ENCODE measurements around the gene DAPP1.

The DAPP1 gene

GRCh38 chr4:99863804-99864203, 47.2 kb downstream of the DAPP1 start:
- H3K36me3 ChIP-seq (ENCODE audit: control insufficient read depth in 1 of 2, insufficient read depth in 2 of 2, low read length in 2 of 2), result no peaks in the 10 kb centered on the region

GRCh38 chr4:99868126-99868596, 51.5 kb downstream of the DAPP1 start:
- no peaks in the 10 kb centered on the region for H3K27me3 ChIP-seq (ENCODE audit: control insufficient read depth in 1 of 2, insufficient read depth in 2 of 2, low read length in 2 of 2)
- H3K27ac ChIP-seq (ENCODE audit: low read depth, low read length), result no peak overlapping the region
- no peak overlapping the region for H3K9ac ChIP-seq (ENCODE audit: low read depth in 1 of 2, low read length in 2 of 2)
- no peaks in the 10 kb centered on the region for H3K36me3 ChIP-seq (ENCODE audit: control insufficient read depth in 1 of 2, insufficient read depth in 2 of 2, low read length in 2 of 2)
- H3K9me3 ChIP-seq (ENCODE audit: control insufficient read depth in 1 of 2, low read length in 2 of 2), result no peaks in the 10 kb centered on the region
- H3K4me3 ChIP-seq (ENCODE audit: low read depth in 1 of 2, low read length in 2 of 2), result no peak overlapping the region
- no peaks in the 10 kb centered on the region for H3K4me1 ChIP-seq (ENCODE audit: control insufficient read depth in 1 of 2, insufficient read depth in 2 of 2, low read length in 2 of 2)

More at GRCh38 chr4:99863804-99864203, 47.2 kb downstream of the DAPP1 start:
- H3K27me3 ChIP-seq (ENCODE audit: control insufficient read depth in 1 of 2, insufficient read depth in 2 of 2, low read length in 2 of 2), result no peaks in the 10 kb centered on the region
- H3K27ac ChIP-seq (ENCODE audit: low read depth, low read length), result no peak overlapping the region
- no peaks in the 10 kb centered on the region for H3K9me3 ChIP-seq (ENCODE audit: control insufficient read depth in 1 of 2, low read length in 2 of 2)
- H3K4me3 ChIP-seq (ENCODE audit: low read depth in 1 of 2, low read length in 2 of 2), result no peak overlapping the region
- H3K9ac ChIP-seq (ENCODE audit: low read depth in 1 of 2, low read length in 2 of 2), result no peak overlapping the region
- no peaks in the 10 kb centered on the region for H3K4me1 ChIP-seq (ENCODE audit: control insufficient read depth in 1 of 2, insufficient read depth in 2 of 2, low read length in 2 of 2)

DNA sequence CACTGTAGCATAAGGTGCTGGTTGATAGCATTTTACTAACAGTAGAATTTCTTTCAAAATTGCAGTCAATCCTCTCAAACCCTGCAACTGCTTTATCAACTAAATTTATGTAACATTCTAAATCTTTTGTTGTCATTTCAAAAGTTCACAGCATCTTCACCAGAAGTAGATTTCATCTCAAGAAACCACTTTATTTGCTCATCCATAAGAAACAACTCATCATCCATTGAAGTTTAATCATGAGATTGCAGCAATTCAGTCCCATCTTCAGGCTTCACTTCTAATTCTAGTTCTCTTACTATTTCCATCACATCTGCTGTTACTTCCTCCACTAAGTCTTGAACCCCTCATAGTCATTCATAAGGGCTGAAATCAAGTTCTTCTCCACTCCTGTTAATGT, 55.9 kb downstream of the DAPP1 start:
- H3K36me3 ChIP-seq (ENCODE audit: control insufficient read depth in 1 of 2, insufficient read depth in 2 of 2, low read length in 2 of 2), result peaks cover 0 to 4% of the 10 kb centered on the region in 2 donors
- H3K9ac ChIP-seq (ENCODE audit: low read depth in 1 of 2, low read length in 2 of 2), result no peak overlapping the region
- no peak overlapping the region for H3K4me3 ChIP-seq (ENCODE audit: low read depth in 1 of 2, low read length in 2 of 2)
- no peaks in the 10 kb centered on the region for H3K9me3 ChIP-seq (ENCODE audit: control insufficient read depth in 1 of 2, low read length in 2 of 2)
- no peak overlapping the region for H3K27ac ChIP-seq (ENCODE audit: low read depth, low read length)
- H3K4me1 ChIP-seq (ENCODE audit: control insufficient read depth in 1 of 2, insufficient read depth in 2 of 2, low read length in 2 of 2), result no peaks in the 10 kb centered on the region
- no peaks in the 10 kb centered on the region for H3K27me3 ChIP-seq (ENCODE audit: control insufficient read depth in 1 of 2, insufficient read depth in 2 of 2, low read length in 2 of 2)

- Histone ChIP-seq H3K27ac (ENCODE audit: low read depth, low read length) (no peak overlapping the region), H3K9me3 (ENCODE audit: control insufficient read depth in 1 of 2, low read length in 2 of 2) (no peaks in the 10 kb centered on the region), H3K36me3 (ENCODE audit: control insufficient read depth in 1 of 2, insufficient read depth in 2 of 2, low read length in 2 of 2) (peaks cover 14 to 18% of the 10 kb centered on the region in 2 donors), H3K27me3 (ENCODE audit: control insufficient read depth in 1 of 2, insufficient read depth in 2 of 2, low read length in 2 of 2) (no peaks in the 10 kb centered on the region), H3K4me1 (ENCODE audit: control insufficient read depth in 1 of 2, insufficient read depth in 2 of 2, low read length in 2 of 2) (no peaks in the 10 kb centered on the region), H3K4me3 (ENCODE audit: low read depth in 1 of 2, low read length in 2 of 2) (no peak overlapping the region), H3K9ac (ENCODE audit: low read depth in 1 of 2, low read length in 2 of 2) (no peak overlapping the region)
These were observed 58.4 kb downstream of the DAPP1 start for GRCh38 chr4:99875071-99875470.

DNA sequence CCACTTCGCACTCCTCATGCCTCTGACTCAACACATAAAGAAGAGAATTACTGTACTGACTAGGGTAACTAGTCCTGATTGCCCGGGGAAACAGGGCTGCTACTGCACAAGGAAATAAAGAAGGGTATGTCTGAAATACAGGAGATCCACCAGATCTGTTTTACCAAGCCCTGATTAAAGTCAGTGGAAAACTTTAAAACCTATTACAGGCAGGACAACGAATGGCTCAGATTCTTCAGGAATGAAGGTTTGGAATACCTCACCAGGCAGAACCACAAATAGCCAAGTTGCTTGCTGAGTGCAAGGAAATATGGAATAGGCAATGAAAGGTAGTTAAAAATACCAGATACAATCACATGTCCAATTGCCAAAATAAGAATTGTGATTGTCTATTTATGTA, 60.3 kb downstream of the DAPP1 start:
- Histone ChIP-seq H3K9me3 (ENCODE audit: control insufficient read depth in 1 of 2, low read length in 2 of 2) (no peaks in the 10 kb centered on the region), H3K27me3 (ENCODE audit: control insufficient read depth in 1 of 2, insufficient read depth in 2 of 2, low read length in 2 of 2) (no peaks in the 10 kb centered on the region), H3K4me3 (ENCODE audit: low read depth in 1 of 2, low read length in 2 of 2) (no peak overlapping the region), H3K4me1 (ENCODE audit: control insufficient read depth in 1 of 2, insufficient read depth in 2 of 2, low read length in 2 of 2) (no peaks in the 10 kb centered on the region), H3K9ac (ENCODE audit: low read depth in 1 of 2, low read length in 2 of 2) (no peak overlapping the region), H3K36me3 (ENCODE audit: control insufficient read depth in 1 of 2, insufficient read depth in 2 of 2, low read length in 2 of 2) (peaks cover 28 to 34% of the 10 kb centered on the region in 2 donors), H3K27ac (ENCODE audit: low read depth, low read length) (no peak overlapping the region)

GRCh38 chr4:99878604-99879003, 62.0 kb downstream of the DAPP1 start:
- H3K4me1 ChIP-seq (ENCODE audit: control insufficient read depth in 1 of 2, insufficient read depth in 2 of 2, low read length in 2 of 2), result no peaks in the 10 kb centered on the region
- H3K36me3 ChIP-seq (ENCODE audit: control insufficient read depth in 1 of 2, insufficient read depth in 2 of 2, low read length in 2 of 2), result peaks cover 32 to 38% of the 10 kb centered on the region in 2 donors
- no peaks in the 10 kb centered on the region for H3K9me3 ChIP-seq (ENCODE audit: control insufficient read depth in 1 of 2, low read length in 2 of 2)
- no peak overlapping the region for H3K27ac ChIP-seq (ENCODE audit: low read depth, low read length)
- no peak overlapping the region for H3K4me3 ChIP-seq (ENCODE audit: low read depth in 1 of 2, low read length in 2 of 2)
- no peaks in the 10 kb centered on the region for H3K27me3 ChIP-seq (ENCODE audit: control insufficient read depth in 1 of 2, insufficient read depth in 2 of 2, low read length in 2 of 2)
- H3K9ac ChIP-seq (ENCODE audit: low read depth in 1 of 2, low read length in 2 of 2), result no peak overlapping the region

GRCh38 chr4:99879458-99879857, 62.8 kb downstream of the DAPP1 start:
- H3K9ac ChIP-seq (ENCODE audit: low read depth in 1 of 2, low read length in 2 of 2), result no peak overlapping the region
- H3K27ac ChIP-seq (ENCODE audit: low read depth, low read length), result no peak overlapping the region
- H3K4me1 ChIP-seq (ENCODE audit: control insufficient read depth in 1 of 2, insufficient read depth in 2 of 2, low read length in 2 of 2), result no peaks in the 10 kb centered on the region
- peaks cover 32 to 44% of the 10 kb centered on the region in 2 donors for H3K36me3 ChIP-seq (ENCODE audit: control insufficient read depth in 1 of 2, insufficient read depth in 2 of 2, low read length in 2 of 2)
- no peak overlapping the region for H3K4me3 ChIP-seq (ENCODE audit: low read depth in 1 of 2, low read length in 2 of 2)
- H3K9me3 ChIP-seq (ENCODE audit: control insufficient read depth in 1 of 2, low read length in 2 of 2), result no peaks in the 10 kb centered on the region
- H3K27me3 ChIP-seq (ENCODE audit: control insufficient read depth in 1 of 2, insufficient read depth in 2 of 2, low read length in 2 of 2), result no peaks in the 10 kb centered on the region

GRCh38 chr4:99885063-99885664, 68.5 kb downstream of the DAPP1 start:
- Histone ChIP-seq H3K4me1 (ENCODE audit: control insufficient read depth in 1 of 2, insufficient read depth in 2 of 2, low read length in 2 of 2) (no peaks in the 10 kb centered on the region), H3K27me3 (ENCODE audit: control insufficient read depth in 1 of 2, insufficient read depth in 2 of 2, low read length in 2 of 2) (no peaks in the 10 kb centered on the region), H3K9me3 (ENCODE audit: control insufficient read depth in 1 of 2, low read length in 2 of 2) (no peaks in the 10 kb centered on the region), H3K36me3 (ENCODE audit: control insufficient read depth in 1 of 2, insufficient read depth in 2 of 2, low read length in 2 of 2) (peaks cover 21 to 34% of the 10 kb centered on the region in 2 donors), H3K4me3 (ENCODE audit: low read depth in 1 of 2, low read length in 2 of 2) (no peak overlapping the region), H3K27ac (ENCODE audit: low read depth, low read length) (no peak overlapping the region), H3K9ac (ENCODE audit: low read depth in 1 of 2, low read length in 2 of 2) (no peak overlapping the region)

DNA sequence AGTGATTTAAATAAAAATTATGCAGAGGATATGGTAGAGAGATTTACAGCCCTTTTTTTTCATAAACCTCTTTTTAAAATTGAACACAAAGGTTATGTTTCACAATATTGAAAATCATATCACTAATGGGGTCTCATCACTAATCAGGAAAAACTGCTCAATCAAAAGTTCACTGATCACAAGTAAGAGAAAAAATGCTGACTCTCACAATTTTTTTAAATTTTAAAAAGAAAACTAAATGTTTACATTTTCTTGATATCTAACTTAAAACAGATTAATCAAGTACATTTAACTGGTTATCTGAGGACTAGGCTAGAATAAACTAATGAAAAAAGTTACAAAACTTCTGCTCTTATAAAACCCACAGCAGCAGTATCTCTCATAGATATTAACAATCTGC, 69.1 kb downstream of the DAPP1 start:
- H3K36me3 ChIP-seq (ENCODE audit: control insufficient read depth in 1 of 2, insufficient read depth in 2 of 2, low read length in 2 of 2), result peaks cover 16 to 29% of the 10 kb centered on the region in 2 donors
- H3K4me1 ChIP-seq (ENCODE audit: control insufficient read depth in 1 of 2, insufficient read depth in 2 of 2, low read length in 2 of 2), result peaks cover 0 to under 1% of the 10 kb centered on the region in 2 donors
- no peak overlapping the region for H3K27ac ChIP-seq (ENCODE audit: low read depth, low read length)
- no peaks in the 10 kb centered on the region for H3K27me3 ChIP-seq (ENCODE audit: control insufficient read depth in 1 of 2, insufficient read depth in 2 of 2, low read length in 2 of 2)
- H3K9me3 ChIP-seq (ENCODE audit: control insufficient read depth in 1 of 2, low read length in 2 of 2), result no peaks in the 10 kb centered on the region
- H3K9ac ChIP-seq (ENCODE audit: low read depth in 1 of 2, low read length in 2 of 2), result no peak overlapping the region
- no peak overlapping the region for H3K4me3 ChIP-seq (ENCODE audit: low read depth in 1 of 2, low read length in 2 of 2)

GRCh38 chr4:99886146-99886545, 69.5 kb downstream of the DAPP1 start:
- Histone ChIP-seq H3K27ac (ENCODE audit: low read depth, low read length) (no peak overlapping the region), H3K9me3 (ENCODE audit: control insufficient read depth in 1 of 2, low read length in 2 of 2) (no peaks in the 10 kb centered on the region), H3K4me3 (ENCODE audit: low read depth in 1 of 2, low read length in 2 of 2) (no peak overlapping the region), H3K27me3 (ENCODE audit: control insufficient read depth in 1 of 2, insufficient read depth in 2 of 2, low read length in 2 of 2) (no peaks in the 10 kb centered on the region), H3K36me3 (ENCODE audit: control insufficient read depth in 1 of 2, insufficient read depth in 2 of 2, low read length in 2 of 2) (peaks cover 20 to 29% of the 10 kb centered on the region in 2 donors), H3K9ac (ENCODE audit: low read depth in 1 of 2, low read length in 2 of 2) (no peak overlapping the region), H3K4me1 (ENCODE audit: control insufficient read depth in 1 of 2, insufficient read depth in 2 of 2, low read length in 2 of 2) (peaks cover 0 to 5% of the 10 kb centered on the region in 2 donors)
